Activated CD4-positive, CD25-positive, alpha-beta regulatory T cell treated with anti-CD3 and anti-CD28 coated beads, Interleukin-2, amount 50 U/mL, for 72 hours (primary cell): ENCODE measurements around the gene TBC1D2B.

Experiments
- DNase-seq: peaks from one replicate; pipeline ENCODE4 v3.0.0; 2021

TBC1D2B gene

DNA sequence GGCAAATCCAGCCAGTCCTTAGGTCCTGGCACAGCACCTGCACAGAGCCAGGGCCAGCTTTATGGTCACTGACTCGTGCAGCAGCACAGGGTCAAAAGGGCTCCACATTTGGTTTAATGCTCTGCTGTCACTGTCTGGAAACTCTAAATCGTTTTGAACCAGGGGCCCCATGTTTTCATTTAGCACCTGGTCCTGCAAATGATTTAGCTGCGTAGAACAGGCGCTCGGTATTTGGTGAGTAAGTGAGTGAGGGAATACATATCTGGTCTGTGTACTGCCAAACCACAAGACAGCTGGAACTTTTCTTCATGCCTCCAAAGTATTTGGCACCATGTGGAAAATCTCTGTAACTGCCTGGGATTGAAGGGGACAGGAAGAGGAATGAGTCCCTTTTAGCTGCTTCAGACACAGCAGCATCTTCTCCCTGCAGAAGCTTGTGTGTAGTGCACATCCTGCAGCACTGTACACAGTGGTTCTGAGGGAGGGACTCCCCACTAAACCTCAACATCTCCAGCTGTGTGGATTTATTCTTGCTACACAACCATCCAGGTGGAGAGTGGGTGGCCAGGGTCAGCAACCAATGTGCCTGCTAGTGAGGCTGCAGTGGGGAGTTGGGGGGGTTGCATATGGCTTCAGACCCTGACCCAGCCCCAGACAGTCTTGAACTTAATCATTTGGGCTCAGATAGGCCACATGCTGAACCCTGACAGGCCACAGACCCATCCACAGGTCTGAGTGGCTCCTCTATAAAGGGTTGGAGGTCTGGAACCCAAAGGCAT, 15.9 kb upstream of the TBC1D2B start:
- no peak for DNase-seq

DNA sequence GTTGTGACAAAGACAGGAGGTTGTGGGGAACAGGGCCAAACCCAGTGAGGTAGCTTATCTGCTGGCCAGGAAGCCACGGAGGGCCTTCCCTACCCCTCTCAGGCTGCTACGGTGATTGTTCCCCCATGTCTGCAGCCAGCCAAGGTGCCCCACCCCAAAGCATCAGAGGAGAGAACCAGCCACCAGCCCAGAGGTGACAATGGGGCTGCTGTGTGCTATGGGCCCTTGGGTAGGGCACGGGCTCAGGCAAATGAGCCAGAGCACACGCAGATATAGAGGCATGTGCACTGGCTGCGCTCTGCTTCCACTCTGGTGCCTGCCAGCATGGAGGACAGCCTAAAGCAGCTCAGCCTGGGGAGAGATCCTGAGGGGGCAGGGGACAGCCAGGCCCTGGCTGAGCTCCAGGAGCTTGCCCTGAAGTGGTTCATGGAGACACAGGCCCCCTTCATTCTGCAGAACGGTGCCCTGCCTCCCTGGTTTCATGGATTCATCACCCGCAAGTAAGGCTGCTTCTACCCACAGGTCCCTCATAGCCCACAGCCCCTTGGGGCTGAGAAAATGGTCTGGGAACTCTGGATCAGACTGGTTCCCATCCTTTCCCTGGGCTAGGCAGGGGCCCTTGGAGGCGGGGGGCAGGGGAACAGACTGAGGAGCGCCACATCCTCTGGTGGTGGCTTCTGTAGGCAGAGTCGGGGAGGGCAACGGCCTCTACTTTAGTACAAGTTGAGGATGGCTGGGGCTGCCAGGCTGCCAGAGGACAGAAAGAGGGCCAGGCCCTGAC, 14.9 kb upstream of the TBC1D2B start, which contains the start of gene SH2D7:
TSS of gene SH2D7 (plus strand) at position 301 of the 781 bp plus-strand sequence. CDS start at position 325, 24 bp downstream.
- DNase-seq = no peak

GRCh38 chr15:78090422-78091063, 13.0 kb upstream of the TBC1D2B start:
- no peak for DNase-seq

DNA sequence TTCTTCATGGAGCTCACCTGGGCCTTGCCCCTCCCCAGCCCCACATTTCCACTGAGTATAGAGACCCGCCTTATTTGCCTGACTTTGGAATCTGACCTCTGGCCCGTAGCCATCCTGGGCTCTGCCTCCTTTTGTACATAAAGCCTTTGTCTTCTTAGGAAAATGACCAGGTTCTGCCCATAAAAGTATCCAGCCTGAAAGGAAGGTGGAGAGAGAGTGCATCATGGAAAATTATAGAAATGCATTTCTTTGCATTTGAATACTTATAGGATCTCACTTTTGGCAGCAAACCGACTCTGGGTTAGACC, 11.2 kb upstream of the TBC1D2B start:
- DNase-seq = no peak

DNA sequence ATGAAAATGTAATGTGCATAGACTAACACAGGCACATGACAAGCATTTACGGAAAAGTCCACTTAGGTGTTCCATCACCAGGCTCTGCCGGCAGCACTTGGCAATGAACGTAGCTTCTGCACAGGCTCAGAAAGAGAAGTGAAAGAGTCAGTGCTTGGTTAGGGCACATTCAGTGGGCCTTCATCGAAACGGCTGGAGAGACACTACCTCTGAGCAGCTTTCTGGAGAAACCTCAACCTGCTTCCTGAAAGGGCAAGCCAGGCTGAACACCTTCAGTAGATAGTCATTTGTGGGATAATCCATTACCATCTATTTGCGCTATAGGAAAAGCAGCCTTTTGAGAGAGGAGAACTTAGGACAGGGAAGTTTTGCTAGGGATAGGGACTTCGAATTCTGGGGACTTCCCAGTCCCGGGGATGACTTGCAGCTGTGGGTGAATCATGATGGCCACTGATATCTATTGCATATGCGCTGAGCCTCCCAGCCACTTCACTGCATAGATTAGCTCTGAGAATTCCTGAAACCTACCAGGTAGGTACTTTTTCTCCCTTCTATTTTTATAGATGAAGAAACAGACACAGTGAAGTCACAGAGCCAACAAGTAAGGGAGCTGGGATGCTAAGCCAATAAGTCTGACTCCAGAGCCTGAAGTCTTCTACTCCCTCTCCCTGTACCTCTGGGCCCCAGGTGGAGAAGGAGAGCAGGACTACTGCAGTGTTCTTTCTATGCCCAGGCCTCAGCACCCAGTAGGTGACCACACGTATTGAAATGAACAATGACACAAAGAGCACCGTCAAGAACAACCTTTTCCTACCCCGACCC, 10.7 kb upstream of the TBC1D2B start:
- DNase-seq = no peak

DNA sequence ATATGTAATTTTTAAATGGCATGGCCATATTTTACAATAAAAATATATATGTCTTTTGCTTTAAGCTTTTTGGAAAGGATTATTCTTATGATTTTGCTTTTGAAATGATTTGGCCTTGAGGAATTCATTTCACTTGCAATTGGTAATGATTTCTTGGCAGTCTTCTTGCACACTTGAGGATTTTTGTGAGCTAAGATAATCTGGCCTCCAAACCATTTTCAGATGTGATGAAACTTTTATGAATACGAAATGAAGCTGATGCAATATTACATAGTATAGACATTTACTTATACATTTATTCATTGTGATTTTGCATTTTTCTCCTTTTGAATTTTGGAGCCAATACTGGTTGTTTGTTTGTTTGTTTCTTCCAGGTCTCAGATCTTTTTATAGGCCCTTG, 8.4 kb upstream of the TBC1D2B start:
- no peak for DNase-seq

GRCh38 chr15:78084449-78084750, 6.9 kb upstream of the TBC1D2B start:
- no peak for DNase-seq

DNA sequence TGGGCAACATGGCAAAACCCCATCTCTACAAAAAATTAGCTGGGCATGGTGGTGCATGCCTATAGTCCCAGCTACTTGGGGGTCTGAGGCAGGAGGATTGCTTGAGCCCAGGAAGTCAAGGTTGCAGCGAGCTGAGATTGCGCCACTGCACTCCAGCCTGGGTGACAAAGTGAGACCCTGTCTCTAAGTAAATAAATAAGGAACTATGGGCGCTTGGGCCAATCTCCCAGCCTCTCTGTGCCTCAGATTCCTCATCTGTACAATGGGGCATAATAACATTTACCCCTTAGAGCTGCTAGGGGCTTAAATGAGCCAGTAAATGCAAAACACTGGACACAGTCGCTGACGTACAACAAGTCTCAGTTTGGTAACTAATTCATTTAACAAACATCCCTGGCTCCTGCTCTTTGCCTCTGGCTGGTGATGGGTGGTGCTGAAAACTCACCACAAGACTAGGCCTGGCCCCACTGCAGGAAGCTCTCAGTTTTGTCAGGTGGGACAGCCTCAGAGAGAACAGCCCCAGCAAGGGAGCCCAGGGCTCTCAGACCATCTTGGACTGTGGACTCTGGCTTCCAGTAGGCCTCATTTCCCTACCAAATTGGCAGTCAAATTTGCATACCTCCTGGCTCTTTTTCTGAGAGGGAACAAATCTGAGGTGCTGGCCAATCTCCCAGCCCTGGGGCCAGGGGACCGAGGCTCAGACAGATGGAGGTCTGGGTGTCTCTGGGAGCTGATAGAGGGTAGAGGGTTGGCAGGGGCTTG, 6.4 kb upstream of the TBC1D2B start:
- DNase-seq = no peak

DNA sequence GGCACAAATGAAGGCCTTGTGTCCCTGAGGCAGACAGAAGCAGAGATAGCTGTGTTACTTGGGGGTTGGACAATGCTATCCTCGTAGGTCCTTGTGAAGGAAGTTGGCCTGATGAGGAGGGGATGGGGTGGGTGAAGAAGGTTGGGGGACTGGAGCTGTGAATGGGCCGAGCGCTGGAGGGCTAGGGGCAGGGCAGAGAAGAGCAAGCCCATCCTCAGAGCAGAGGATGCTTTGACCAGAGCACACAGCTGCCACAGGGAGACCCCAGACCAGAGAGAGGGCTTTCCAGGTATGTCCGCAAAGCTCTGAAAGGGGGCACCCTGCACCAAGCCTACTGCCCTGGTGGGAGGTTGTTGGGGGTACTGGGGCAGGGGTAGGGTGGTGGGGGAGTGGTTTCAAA, 5.7 kb upstream of the TBC1D2B start:
- no peak for DNase-seq

GRCh38 chr15:78082743-78083110, 5.2 kb upstream of the TBC1D2B start:
- no peak for DNase-seq

DNA sequence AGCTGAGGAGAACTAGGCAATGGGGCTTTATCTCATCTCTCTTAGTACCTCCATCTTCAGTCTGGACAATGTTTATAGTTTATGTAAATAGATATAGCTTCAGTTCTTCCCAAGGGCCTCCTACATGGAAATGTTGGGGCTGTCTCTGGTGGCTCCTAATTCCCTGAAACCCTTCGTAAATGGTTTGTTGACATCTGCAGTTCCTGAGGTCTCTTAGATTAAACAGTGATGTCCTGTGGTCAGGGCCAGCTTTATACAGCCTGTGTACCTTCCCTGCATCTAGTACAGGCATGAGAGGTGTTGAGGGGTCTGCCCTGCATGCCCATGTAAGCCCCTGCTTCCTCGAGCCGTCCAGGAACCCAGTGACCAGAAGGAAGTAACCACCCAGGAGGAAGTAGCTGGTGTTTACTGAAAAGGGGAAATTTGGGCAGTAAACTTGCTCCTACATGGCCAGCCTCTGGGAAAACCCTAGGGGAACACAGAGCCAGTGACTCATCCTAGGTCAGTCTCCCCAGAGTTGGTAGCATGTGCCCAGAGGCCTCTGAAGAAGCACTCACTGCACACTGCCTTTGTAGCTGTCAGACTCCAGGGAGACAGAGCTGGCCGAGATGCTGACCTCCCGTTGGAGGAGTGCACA, 4.7 kb upstream of the TBC1D2B start:
- DNase-seq = no peak

DNA sequence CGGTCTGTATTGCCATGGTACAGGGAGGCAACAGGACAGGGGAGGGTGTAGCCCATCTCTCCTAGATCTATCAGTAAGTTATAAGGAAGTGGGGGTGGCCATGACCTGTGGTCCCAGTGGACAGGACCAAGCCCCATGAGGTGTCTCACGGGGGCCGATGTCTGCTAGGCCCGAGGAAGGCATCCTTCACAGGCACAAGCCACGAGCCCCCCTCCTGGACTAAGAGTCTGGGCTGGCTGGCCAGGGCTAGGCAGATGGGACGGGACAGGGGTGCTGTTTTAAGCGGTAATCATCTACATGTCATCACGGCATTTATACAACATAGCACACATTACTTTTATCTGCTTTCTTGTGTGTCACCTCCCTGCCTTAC, 2.6 kb upstream of the TBC1D2B start:
- DNase-seq = no peak

DNA sequence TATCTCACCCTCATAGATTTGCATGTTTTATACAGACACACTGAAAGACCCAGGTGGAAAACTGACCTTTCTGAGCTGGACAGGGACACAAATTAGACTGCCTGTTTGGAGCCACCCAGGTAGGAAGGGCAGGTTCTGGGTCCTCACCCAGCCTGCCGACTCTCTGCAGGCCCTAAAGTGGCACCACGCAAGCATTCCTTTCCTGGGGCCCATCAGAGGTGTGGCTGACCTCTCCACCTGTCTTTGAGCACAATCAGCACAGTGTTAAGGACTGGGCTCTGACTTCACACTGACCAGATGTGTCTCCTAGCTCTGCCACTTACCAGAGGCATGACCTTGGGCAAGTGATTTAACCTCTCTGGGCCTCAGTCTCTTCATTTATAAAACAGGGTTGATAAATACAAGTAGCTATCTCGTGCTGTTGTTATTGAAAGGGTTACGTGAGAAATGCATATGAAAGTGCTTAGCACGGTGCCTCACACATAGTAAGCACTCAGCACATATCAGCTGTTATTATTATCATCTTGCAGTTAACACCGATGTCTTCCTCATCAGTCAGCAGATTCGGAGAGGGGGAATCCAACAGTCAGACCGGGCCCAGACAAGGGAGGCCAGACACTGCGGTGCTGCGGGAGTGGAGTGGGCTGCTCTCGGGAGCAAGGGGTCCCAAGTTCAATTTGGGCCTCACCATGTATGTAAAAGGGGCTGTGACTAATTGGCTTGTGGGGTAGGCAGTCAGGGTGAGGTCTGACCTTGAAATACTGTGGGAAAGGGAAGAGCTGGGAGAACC, 2.0 kb upstream of the TBC1D2B start:
- no peak for DNase-seq

DNA sequence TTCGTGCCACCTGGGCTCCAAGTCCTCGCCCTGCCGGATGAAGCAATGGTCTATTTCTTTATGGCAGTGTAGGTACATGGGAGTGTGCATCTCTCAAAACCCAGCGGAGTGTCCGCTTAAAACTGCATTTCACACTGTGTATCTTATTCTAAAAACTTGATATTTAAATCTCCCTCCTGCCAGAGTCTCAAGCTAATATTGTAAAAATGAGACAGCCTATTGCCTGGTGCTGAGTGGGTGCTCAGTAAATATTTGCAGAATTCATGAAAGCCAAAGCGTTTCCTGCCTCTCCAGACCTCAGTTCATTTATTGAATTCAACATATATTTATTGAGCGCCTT, 330 bp upstream of the TBC1D2B start:
- DNase-seq = no peak

DNA sequence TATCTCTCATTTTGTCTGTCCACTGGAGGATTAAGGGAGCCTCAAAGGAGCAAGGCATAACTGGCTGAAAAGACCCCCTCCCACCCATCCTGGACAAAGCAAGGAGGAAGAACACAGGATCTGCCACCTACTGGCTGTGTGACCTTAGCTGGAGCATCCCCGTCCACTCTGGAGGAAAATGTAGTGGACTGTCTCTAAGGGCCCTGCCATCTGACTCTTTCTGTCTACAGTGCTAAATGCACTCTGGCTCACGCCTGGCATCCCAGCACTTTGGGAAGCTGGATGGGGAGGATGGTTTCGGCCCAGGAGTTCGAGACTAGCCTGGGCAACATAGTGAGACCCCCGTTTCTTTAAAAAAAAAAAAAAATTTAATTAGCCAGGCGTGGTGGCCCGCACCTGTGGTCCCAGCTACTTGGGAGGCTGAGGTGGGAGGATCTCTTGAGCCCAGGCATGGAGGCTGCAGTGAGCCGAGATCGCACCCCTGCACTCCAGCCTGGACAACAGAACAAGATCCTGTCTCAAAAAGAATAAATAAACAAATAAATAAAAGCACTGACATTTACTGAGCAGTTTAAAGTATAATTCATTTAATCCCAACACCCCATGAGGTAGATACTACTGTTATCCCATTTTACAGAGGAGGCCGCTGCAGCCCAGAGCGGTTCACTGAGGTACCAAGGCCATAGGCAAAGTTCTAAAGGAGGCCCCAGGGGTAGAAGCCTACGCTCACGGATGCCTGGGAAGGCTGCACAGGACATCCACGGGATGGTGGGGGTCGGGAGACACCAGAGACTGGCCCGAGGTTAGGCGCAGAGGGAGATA, 1.1 kb downstream of the TBC1D2B start:
- DNase-seq = no peak

- DNase-seq = no peak
Observed at GRCh38 chr15:78075490-78076230, 1.9 kb downstream of the TBC1D2B start.

DNA sequence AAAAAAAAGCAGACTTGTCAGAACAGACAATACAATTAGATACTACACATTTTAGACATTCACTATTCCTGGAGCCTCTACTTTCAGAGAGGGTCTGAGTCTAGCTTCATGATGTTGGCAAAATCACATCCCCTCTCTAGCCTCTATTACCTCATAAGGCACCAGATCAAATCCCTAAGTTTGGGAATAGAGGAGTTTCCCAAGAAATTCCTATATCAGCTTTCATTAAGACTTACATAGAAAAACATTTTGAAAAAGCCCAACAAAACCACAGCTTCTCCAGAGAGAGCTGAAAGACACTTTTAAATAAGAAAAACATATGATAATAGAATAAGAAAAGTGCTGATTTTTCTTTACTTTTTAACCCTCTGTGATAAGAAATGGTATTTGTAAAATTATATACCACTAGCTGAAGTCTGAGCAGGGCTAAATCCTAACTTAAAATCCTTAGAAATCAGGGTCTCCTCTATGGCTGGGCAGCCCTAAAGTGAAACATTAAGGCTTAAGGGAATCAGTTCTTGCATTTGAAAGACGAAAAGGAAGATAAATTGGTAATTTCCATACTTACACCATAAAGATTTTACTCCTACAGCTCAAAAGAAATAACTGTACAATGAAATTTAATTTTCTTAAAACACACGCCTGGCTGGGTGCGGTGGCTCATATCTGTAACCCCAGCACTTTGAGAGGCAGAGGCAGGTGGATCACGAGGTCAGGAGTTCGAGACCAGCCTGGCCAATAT, 4.3 kb downstream of the TBC1D2B start:
- no peak for DNase-seq

DNA sequence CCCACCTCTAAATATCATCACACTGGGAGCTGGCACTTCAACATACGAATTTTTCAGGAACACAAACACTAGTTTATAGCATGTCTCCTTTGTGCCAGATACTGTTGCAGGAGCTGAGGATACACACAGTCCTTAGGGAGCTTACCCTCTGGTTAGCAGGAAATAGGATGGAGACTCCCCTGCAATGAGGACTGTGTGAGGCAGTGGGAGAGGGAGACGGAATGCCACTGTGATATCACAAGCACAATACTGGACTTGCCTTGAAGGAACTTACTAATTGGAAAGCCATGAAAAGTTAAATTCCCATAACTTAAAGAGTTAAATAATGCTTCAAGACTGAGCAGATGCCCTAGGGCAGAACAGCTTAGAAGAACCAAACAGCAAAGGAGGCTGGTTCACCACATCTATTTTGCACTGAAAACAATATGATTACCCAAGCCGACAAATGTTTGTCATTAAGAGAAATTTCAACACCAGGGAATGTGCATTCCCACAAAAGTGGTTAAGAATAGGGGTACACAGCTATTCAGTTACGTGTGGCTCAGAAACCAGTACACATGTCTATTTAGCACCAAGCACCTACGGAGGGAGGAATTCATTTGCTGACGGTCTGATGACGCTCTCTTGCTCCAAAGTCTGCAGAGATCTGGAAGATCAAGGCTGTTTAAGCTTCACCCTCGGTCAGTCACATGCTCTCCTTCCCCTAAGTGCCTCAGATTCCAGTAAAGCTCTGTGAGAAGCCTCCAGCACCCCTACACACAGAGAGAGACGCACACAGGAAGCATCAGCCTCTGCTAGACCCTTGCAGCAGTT, 5.2 kb downstream of the TBC1D2B start:
- DNase-seq = no peak
